ENCODE measurements around the gene KRTAP5-11.
"Not testable (repeated sequence)": the region's sequence is repeated elsewhere in the genome, so short reads cannot be mapped to it uniquely, and the experiment has no call there.

KRTAP5-11 gene

DNA sequence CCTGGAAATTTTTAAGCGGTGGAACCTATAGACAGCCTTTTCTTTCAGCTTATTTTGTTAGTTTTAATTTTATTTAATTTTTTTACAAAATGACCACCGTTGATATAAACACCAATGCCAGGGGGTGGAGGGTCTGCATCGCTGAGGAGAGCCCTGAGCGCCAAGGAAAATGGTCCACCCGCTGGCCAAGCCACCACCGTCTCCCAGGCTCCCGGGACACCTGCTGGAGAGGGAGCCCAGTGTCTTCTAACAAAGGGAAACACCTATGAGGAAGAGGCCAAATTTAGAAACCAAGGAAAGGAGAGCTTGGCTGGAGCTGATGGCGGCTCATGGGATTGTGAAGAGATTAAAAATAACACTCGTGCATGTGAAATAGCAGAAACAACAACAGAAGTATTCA lies 45.1 kb downstream of the KRTAP5-11 start:
- H3K4me1 ChIP-seq = no peaks in the 10 kb centered on the region
- H3K9me3 ChIP-seq = no peaks in the 10 kb centered on the region
- H3K36me3 ChIP-seq = no peaks in the 10 kb centered on the region
- no peaks in the 10 kb centered on the region for H3K27me3 ChIP-seq
- DNase-seq = no peak
- no peak overlapping the region for H3K4me3 ChIP-seq (ENCODE audit: low read depth, low read length)
- TF ChIP-seq, protein P1, sequence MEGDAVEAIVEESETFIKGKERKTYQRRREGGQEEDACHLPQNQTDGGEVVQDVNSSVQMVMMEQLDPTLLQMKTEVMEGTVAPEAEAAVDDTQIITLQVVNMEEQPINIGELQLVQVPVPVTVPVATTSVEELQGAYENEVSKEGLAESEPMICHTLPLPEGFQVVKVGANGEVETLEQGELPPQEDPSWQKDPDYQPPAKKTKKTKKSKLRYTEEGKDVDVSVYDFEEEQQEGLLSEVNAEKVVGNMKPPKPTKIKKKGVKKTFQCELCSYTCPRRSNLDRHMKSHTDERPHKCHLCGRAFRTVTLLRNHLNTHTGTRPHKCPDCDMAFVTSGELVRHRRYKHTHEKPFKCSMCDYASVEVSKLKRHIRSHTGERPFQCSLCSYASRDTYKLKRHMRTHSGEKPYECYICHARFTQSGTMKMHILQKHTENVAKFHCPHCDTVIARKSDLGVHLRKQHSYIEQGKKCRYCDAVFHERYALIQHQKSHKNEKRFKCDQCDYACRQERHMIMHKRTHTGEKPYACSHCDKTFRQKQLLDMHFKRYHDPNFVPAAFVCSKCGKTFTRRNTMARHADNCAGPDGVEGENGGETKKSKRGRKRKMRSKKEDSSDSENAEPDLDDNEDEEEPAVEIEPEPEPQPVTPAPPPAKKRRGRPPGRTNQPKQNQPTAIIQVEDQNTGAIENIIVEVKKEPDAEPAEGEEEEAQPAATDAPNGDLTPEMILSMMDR (IDR thresholded peaks at IDR 0.05; ENCODE audit: low read depth, low read length) = no peak

DNA sequence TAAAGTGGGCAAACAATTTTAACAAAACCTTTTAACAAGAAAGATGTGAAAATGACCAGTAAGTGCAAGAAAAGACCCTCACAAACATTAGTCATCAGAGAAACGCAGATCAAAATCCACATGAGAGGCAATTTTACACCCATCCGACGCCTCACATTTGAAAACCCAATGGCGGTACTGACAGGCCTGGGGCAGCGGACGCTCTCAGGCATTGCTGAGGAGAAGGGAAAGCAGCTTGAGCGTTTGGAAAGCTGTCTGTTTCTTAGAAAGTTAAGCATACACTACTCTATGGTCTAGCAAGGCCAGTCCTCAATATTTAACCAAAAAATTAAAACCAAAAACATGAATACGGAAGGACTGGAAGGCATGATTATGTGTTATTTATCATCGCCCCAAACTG lies 46.9 kb downstream of the KRTAP5-11 start:
- Histone ChIP-seq H3K4me1 (no peaks in the 10 kb centered on the region), H3K4me3 (ENCODE audit: low read depth, low read length) (no peak overlapping the region), H3K27me3 (no peaks in the 10 kb centered on the region), H3K9me3 (no peaks in the 10 kb centered on the region), H3K36me3 (no peaks in the 10 kb centered on the region)
- TF ChIP-seq, protein P1 (IDR thresholded peaks at IDR 0.05; ENCODE audit: low read depth, low read length) = no peak
- no peak for DNase-seq

DNA sequence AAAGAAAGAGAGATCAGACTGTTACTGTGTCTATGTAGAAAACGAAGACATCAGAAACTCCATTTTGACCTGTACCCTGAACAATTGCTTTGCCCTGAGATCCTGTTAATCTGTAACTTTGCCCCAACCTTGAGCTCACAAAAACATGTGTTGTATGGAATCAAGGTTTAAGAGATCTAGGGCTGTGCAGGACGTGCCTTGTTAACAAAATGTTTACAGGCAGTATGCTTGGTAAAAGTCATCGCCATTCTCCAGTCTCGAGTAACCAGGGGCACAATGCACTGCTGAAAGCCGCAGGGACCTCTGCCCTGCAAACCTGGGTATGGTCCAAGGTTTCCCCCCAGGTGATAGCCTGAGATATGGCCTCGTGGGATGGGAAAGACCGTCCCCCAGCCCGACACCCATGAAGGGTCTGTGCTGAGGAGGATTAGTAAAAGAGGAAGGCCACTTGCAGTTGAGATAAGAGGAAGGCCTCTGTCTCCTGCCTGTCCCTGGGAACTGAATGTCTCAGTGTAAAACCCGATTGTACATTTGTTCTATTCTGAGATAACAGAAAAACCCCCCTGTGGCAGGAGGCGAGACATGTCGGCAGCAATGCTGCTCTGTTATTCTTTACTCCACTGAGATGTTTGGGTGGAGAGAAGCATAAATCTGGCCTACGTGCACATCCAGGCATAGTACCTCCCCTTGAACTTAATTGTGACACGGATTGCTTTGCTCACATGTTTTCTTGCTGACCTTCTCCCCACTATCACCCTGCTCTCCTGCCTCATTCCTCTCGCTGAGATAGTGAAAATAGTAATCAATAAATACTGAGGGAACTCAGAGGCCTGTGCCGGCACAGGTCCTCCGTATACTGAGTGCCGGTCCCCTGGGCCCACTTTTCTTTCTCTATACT lies 47.7 kb downstream of the KRTAP5-11 start:
- H3K4me3 ChIP-seq (ENCODE audit: low read depth, low read length); H3K4me1 ChIP-seq; H3K36me3 ChIP-seq; H3K27me3 ChIP-seq; H3K9me3 ChIP-seq; DNase-seq: not testable (repeated sequence)

DNA sequence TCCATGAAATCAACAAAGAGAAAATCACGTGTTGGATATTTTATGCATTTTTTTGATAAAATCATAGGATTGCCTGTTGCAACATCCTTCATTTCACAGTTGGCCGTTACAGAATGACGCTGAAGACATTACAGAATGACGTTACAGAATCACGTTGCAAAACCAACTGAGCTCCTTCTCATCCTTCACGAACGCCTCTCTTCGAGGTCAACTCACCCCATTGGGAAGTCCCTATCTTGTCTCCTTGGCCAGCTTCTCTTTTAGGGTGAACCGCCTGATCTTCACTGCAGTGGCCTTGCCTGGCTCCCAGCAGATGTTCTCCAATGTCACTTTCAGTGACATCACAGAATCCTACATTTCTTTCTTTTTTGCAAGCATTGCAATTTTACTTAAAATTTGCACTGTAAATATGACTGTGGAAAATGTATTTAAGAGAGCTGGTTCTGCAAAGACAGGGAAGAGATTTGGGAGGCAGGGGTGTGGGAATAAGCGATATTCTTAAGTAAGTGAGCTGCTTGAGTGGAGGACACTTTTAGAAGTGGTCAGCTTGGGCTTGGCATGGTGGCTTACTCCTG lies 50.6 kb downstream of the KRTAP5-11 start:
- no peaks in the 10 kb centered on the region for H3K36me3 ChIP-seq
- no peak overlapping the region for H3K4me3 ChIP-seq (ENCODE audit: low read depth, low read length)
- no peaks in the 10 kb centered on the region for H3K27me3 ChIP-seq
- TF ChIP-seq, protein P1 (IDR thresholded peaks at IDR 0.05; ENCODE audit: low read depth, low read length) = no peak
- DNase-seq = no peak
- H3K4me1 ChIP-seq = no peaks in the 10 kb centered on the region
- no peaks in the 10 kb centered on the region for H3K9me3 ChIP-seq

All from BE2C (cell line).